ENCODE data around the gene SEPTIN2. TPM values are rescaled to one million over a fixed set of nuclear protein-coding genes. Genes with fewer than 3 reads are reported as not detected.

The SEPTIN2 gene
- total and polyA plus RNA-seq, 2 experiments from 2014 or later: 315 to 373 TPM

DNA sequence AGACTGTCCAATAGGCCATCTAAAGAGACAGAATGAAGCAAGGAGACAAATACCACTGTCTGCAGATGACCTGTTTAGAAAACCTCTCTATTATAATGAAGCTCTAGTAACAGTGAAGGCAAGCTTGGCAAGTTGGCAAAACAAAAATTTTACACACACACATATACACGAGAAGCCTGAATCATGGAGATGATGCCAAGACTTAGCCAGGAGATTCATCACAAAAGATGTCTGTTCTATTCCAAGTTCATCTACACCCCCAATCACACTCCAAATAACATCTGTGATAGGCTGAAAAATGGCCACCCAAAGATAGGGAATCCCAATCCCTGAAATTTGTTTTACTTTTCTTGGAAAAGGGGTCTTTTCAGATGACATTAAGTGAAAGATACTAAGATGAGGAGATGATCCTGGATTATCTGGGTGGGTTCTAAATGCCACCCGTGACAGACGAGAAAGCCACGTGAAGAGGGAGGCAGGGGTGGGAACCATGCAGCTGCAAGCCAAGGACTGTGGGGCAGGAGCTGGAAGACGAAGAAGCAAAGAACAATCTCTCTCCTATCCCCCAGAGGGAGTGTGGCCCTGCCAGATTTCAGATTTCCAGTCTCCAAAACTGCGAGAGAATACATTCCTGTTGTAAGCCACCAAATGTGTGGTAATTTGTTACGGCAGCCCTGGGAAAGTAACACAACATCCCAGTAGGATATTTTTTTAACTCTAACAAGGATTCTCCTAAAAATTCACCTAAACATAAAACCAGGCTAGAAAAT, 20.2 kb upstream of the SEPTIN2 start:
- TF ChIP-seq EZH2 (IDR thresholded peaks at IDR 0.05; ENCODE audit: borderline replicate concordance) (no peak), EZH2phosphoT487 (IDR thresholded peaks at IDR 0.05; ENCODE audit: low read depth, severe bottlenecking, unreplicated experiment) (no peak)
- TF ChIP-seq, protein P1, sequence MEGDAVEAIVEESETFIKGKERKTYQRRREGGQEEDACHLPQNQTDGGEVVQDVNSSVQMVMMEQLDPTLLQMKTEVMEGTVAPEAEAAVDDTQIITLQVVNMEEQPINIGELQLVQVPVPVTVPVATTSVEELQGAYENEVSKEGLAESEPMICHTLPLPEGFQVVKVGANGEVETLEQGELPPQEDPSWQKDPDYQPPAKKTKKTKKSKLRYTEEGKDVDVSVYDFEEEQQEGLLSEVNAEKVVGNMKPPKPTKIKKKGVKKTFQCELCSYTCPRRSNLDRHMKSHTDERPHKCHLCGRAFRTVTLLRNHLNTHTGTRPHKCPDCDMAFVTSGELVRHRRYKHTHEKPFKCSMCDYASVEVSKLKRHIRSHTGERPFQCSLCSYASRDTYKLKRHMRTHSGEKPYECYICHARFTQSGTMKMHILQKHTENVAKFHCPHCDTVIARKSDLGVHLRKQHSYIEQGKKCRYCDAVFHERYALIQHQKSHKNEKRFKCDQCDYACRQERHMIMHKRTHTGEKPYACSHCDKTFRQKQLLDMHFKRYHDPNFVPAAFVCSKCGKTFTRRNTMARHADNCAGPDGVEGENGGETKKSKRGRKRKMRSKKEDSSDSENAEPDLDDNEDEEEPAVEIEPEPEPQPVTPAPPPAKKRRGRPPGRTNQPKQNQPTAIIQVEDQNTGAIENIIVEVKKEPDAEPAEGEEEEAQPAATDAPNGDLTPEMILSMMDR (IDR thresholded peaks at IDR 0.05; ENCODE audit: poor library complexity): no peak
- 89% methylated on average over 7 of the region's 7 CpGs for WGBS (ENCODE audit: low lambda C conversion rate, missing lambda C conversion rate)
- no peak overlapping the region for H3K27ac ChIP-seq
- peaks cover 2% of the 10 kb centered on the region for H3K36me3 ChIP-seq (replicated peaks; ENCODE audit: insufficient read depth, low read depth)
- no peak overlapping the region for H3K4me3 ChIP-seq
- no peak overlapping the region for H3K4me2 ChIP-seq
- no peaks in the 10 kb centered on the region for H3K9me3 ChIP-seq (ENCODE audit: low read depth)
- no peaks in the 10 kb centered on the region for H3K9me2 ChIP-seq (replicated peaks; ENCODE audit: insufficient read depth)
- H3K79me2 ChIP-seq: peaks cover 100% of the 10 kb centered on the region
- no peak overlapping the region for H2AFZ ChIP-seq
- H3K27me3 ChIP-seq: no peaks in the 10 kb centered on the region
- peaks cover 85% of the 10 kb centered on the region for H4K20me1 ChIP-seq (ENCODE audit: insufficient read depth, poor library complexity, severe bottlenecking)
- DNase-seq (ENCODE audit: low spot score): no peak
- no peaks in the 10 kb centered on the region for H3K4me1 ChIP-seq (ENCODE audit: insufficient read depth)

DNA sequence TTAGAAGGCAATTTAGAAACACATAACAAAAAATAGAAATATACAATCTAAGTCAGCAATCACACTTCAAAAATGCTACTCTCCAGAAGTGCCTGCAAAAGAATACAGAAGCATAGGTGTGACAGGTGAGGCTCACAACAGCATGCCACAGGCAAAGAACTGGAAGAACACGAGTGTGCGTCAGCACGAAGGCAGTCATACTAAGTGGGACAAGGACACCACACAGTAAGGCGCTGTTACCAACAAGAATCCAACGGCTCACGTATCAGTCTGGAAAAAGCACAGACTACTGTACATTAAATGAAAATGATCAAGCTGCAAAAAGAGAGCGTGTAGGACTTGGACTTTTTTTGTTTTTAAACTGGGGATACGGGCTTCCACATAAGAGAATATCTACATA, 19.0 kb upstream of the SEPTIN2 start:
- Histone ChIP-seq H3K27me3 (no peaks in the 10 kb centered on the region), H4K20me1 (ENCODE audit: insufficient read depth, poor library complexity, severe bottlenecking) (peaks cover 87% of the 10 kb centered on the region), H3K79me2 (peaks cover 100% of the 10 kb centered on the region), H3K36me3 (replicated peaks; ENCODE audit: insufficient read depth, low read depth) (peaks cover 2% of the 10 kb centered on the region), H3K4me3 (no peak overlapping the region), H3K9me3 (ENCODE audit: low read depth) (no peaks in the 10 kb centered on the region), H3K4me2 (no peak overlapping the region), H3K4me1 (ENCODE audit: insufficient read depth) (no peaks in the 10 kb centered on the region), H2AFZ (no peak overlapping the region), H3K27ac (no peak overlapping the region), H3K9me2 (replicated peaks; ENCODE audit: insufficient read depth) (no peaks in the 10 kb centered on the region)
- no peak for DNase-seq (ENCODE audit: low spot score)
- TF ChIP-seq EZH2 (IDR thresholded peaks at IDR 0.05; ENCODE audit: borderline replicate concordance): no peak
- no peak for TF ChIP-seq EZH2phosphoT487 (IDR thresholded peaks at IDR 0.05; ENCODE audit: low read depth, severe bottlenecking, unreplicated experiment)
- TF ChIP-seq, protein P1 (IDR thresholded peaks at IDR 0.05; ENCODE audit: poor library complexity): no peak
- 97% methylated on average over 8 of the region's 8 CpGs for WGBS (ENCODE audit: low lambda C conversion rate, missing lambda C conversion rate)

DNA sequence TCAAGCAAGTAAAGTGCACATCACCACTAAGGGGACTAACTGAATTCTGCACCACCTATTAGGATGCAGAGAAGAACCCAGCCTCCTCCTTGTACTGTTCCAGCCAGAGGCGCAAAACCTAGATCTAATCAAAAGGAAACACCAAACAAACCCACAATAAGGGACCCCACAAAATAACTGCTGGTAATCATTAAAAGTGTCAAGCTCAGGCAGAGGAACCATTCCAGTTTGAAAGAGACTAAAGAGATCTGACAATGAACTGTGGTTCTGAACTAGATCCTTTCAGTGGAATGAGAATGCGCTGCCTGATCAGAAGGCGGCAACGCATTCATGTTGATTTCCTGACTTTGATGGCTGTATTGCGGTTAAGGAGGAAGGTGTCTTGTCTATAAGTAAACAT, 17.1 kb upstream of the SEPTIN2 start:
- Histone ChIP-seq H3K4me3 (no peak overlapping the region), H3K9me3 (ENCODE audit: low read depth) (no peaks in the 10 kb centered on the region), H3K27ac (no peak overlapping the region), H3K9me2 (replicated peaks; ENCODE audit: insufficient read depth) (no peaks in the 10 kb centered on the region), H3K4me2 (no peak overlapping the region), H2AFZ (no peak overlapping the region), H3K4me1 (ENCODE audit: insufficient read depth) (peaks cover 14% of the 10 kb centered on the region), H3K27me3 (no peaks in the 10 kb centered on the region), H3K79me2 (peaks cover 100% of the 10 kb centered on the region), H4K20me1 (ENCODE audit: insufficient read depth, poor library complexity, severe bottlenecking) (peaks cover 88% of the 10 kb centered on the region), H3K36me3 (replicated peaks; ENCODE audit: insufficient read depth, low read depth) (peaks cover 2% of the 10 kb centered on the region)
- TF ChIP-seq, protein P1 (IDR thresholded peaks at IDR 0.05; ENCODE audit: poor library complexity): no peak
- TF ChIP-seq EZH2 (IDR thresholded peaks at IDR 0.05; ENCODE audit: borderline replicate concordance) (no peak), EZH2phosphoT487 (IDR thresholded peaks at IDR 0.05; ENCODE audit: low read depth, severe bottlenecking, unreplicated experiment) (no peak)
- no peak for DNase-seq (ENCODE audit: low spot score)
- 94% methylated on average over 5 of the region's 5 CpGs for WGBS (ENCODE audit: low lambda C conversion rate, missing lambda C conversion rate)

All from hepatocyte (in vitro differentiated cells).